ENCODE data around the gene TMTC3. TPM values are rescaled to one million over a fixed set of nuclear protein-coding genes. Genes with fewer than 3 reads are reported as not detected.

Gene TMTC3
- total RNA-seq (2022), result 19.0 and 22.2 TPM in 2 replicates
- percentile 72 among the genes with signal in this experiment for Bru-seq, nascent RNA
- BruChase-seq, experiment 1, labeled RNA remaining after a 6-hour chase, result percentile 92 among the genes with signal in this experiment
- BruChase-seq, experiment 2, labeled RNA remaining after a 2-hour chase, result percentile 84 among the genes with signal in this experiment
- long read RNA-seq, full-length matches to known transcripts, result 5 of 7 reads
- long read RNA-seq, partial matches to known transcripts, result 0 of 7 reads
- long read RNA-seq, other reads (novel, unspliced or antisense), result 2 of 7 reads

DNA sequence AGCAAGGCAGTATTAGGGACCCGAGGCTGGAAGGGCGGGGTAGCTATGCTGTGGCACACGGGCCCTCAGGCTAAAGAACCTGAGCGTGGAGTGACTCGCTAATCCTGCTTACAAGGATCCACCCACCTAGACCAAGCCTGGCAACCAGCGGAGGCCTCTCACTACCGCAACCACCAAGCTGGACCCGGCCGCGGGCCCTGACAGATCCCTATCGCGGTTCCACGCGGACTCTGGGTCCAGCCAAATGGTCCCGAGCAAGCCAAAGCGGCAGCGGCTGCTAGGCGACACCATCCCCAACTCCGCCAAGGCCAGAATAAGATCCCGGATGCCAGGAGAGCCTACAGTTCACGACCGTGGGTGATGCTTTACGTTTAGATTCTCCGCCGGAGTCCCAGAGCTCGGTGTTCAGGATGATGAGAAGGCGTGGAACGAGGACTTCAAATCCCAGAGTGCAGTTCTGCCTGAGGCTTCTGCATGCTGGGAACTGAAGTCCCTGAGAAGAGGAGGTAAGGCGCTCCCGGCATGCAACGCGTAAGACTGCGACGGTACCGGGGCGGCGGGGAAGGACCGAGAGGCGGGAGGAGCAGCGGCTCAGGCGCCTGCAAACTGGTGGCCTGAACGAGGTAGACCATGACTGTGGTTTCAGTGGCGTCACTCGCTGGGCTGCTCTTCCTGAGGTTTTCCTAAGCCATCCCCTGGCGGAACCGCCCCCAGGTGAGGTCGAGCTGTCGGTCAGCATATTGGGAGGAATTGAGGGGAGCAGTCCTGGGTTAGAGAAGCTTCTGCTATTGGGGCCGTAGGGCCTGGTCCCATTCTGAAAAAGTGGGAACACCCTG lies at the start of gene TMTC3, which contains the start of gene CEP290:
Gene TMTC3, plus strand, starts transcription at position 534 of the 836 bp plus-strand sequence. CDS start 6,009 bp downstream, outside the sequence.
Gene CEP290, minus strand, starts transcription at position 315 of the 836 bp plus-strand sequence. CDS start 781 bp downstream, outside the sequence.
- intact Hi-C loops (cut with micrococcal nuclease), result loop anchor here (10.0 kb wide), 1 partner anchor 1383 kb away; the partner anchor contains the start of genes GALNT4 and POC1B
- Mint-ChIP-seq H3K4me1 (ENCODE audit: insufficient read depth, unreplicated experiment) (peaks cover 38% of the 10 kb centered on the region), H3K27me3 (ENCODE audit: insufficient read depth, unreplicated experiment) (no peaks in the 10 kb centered on the region), H3K9me3 (ENCODE audit: unreplicated experiment) (no peaks in the 10 kb centered on the region), H3K27ac (ENCODE audit: low read depth, unreplicated experiment) (peak within 1 kb of the TSS; percentile 81), H3K4me3 (ENCODE audit: unreplicated experiment) (peak within 1 kb of the TSS; percentile 96), H3K36me3 (ENCODE audit: insufficient read depth, unreplicated experiment) (peaks cover 20% of the 10 kb centered on the region)
- ChIA-PET POLR2A (interaction anchor here (0.6 to 2.2 kb wide), 40 partner anchors 8 to 1210 kb away, joined by 3 to 18 read pairs (median 4); partner anchors contain the start of gene KITLG), CTCF (interaction anchor here (0.7 to 1.9 kb wide), 4 partner anchors 10 to 1950 kb away, joined by 3 to 9 read pairs (median 3); no protein-coding TSS in a partner anchor)
- no TSS peak for BruUV-seq (replicated peaks)
- peak; percentile 100 for DNase-seq (ENCODE audit: unreplicated experiment)
- TF ChIP-seq CTCF (IDR thresholded peaks at IDR 0.05; ENCODE audit: unreplicated experiment), result no peak

DNA sequence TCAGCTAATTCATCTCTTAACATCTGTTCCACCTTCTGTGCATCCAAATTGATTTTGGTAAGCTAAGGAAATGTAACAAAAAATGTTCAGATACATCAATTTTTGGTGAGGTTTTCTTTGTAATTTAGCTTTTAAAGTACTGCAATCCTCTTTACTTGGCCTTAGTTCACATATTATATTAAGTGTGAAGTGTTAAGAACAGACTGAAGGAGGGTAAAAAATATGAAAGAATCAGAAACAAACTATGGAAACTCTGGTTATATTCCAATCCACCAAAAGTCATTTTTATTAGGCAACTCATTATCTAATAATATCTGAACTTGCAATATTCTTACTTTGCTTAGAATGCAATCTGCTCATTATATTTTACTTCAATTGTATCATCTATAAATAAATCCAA lies 49.3 kb upstream of the TMTC3 start:
- Mint-ChIP-seq H3K4me3 (ENCODE audit: unreplicated experiment) (no peak overlapping the region), H3K36me3 (ENCODE audit: insufficient read depth, unreplicated experiment) (peaks cover 34% of the 10 kb centered on the region), H3K9me3 (ENCODE audit: unreplicated experiment) (no peaks in the 10 kb centered on the region), H3K27ac (ENCODE audit: low read depth, unreplicated experiment) (no peak overlapping the region), H3K4me1 (ENCODE audit: insufficient read depth, unreplicated experiment) (no peaks in the 10 kb centered on the region), H3K27me3 (ENCODE audit: insufficient read depth, unreplicated experiment) (no peaks in the 10 kb centered on the region)
- TF ChIP-seq CTCF (IDR thresholded peaks at IDR 0.05; ENCODE audit: unreplicated experiment), result no peak
- ChIA-PET POLR2A (no interaction called here), CTCF (no interaction called here)
- no peak for DNase-seq (ENCODE audit: unreplicated experiment)
- intact Hi-C loops (cut with micrococcal nuclease), result no loop called here
- BruUV-seq (replicated peaks), result no TSS peak

- Mint-ChIP-seq H3K4me1 (ENCODE audit: insufficient read depth, unreplicated experiment) (no peaks in the 10 kb centered on the region), H3K27me3 (ENCODE audit: insufficient read depth, unreplicated experiment) (no peaks in the 10 kb centered on the region), H3K36me3 (ENCODE audit: insufficient read depth, unreplicated experiment) (peaks cover 42% of the 10 kb centered on the region), H3K27ac (ENCODE audit: low read depth, unreplicated experiment) (no peak overlapping the region), H3K9me3 (ENCODE audit: unreplicated experiment) (no peaks in the 10 kb centered on the region), H3K4me3 (ENCODE audit: unreplicated experiment) (no peak overlapping the region)
- no peak for DNase-seq (ENCODE audit: unreplicated experiment)
- POLR2A ChIA-PET, result no interaction called here
- CTCF ChIA-PET, result no interaction called here
- no TSS peak for BruUV-seq (replicated peaks)
- no peak for TF ChIP-seq CTCF (IDR thresholded peaks at IDR 0.05; ENCODE audit: unreplicated experiment)
- intact Hi-C loops (cut with micrococcal nuclease), result no loop called here
Measured at GRCh38 chr12:88093573-88093972, 48.5 kb upstream of the TMTC3 start.

DNA sequence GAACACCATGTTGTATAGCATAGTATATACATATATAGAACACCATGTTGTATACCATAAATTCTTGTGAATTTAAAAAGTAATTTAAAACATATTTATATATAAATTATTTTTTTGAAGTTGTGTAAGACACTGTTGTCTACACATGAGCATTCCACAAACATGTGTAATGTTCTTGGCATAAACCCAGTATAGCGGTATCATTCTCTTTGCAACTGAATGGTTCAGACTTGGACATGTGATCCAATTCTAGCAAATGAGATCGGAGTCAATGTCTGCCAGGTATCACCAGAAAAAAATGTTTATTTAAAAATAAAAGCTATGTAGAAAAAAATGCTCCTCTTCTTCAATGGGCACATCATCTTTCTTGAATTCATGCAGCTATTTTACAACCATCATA lies 34.1 kb upstream of the TMTC3 start:
- Mint-ChIP-seq H3K36me3 (ENCODE audit: insufficient read depth, unreplicated experiment) (peaks cover 55% of the 10 kb centered on the region), H3K27ac (ENCODE audit: low read depth, unreplicated experiment) (no peak overlapping the region), H3K9me3 (ENCODE audit: unreplicated experiment) (no peaks in the 10 kb centered on the region), H3K4me3 (ENCODE audit: unreplicated experiment) (no peak overlapping the region), H3K4me1 (ENCODE audit: insufficient read depth, unreplicated experiment) (peaks cover 10% of the 10 kb centered on the region), H3K27me3 (ENCODE audit: insufficient read depth, unreplicated experiment) (no peaks in the 10 kb centered on the region)
- no peak for TF ChIP-seq CTCF (IDR thresholded peaks at IDR 0.05; ENCODE audit: unreplicated experiment)
- BruUV-seq (replicated peaks), result no TSS peak
- intact Hi-C loops (cut with micrococcal nuclease), result no loop called here
- DNase-seq (ENCODE audit: unreplicated experiment), result peak; percentile 41
- POLR2A ChIA-PET, result interaction anchor here (1.0 to 2.2 kb wide), 2 partner anchors 10 to 34 kb away, joined by 4 to 5 read pairs; partner anchors contain the start of genes CEP290 and TMTC3
- CTCF ChIA-PET, result interaction anchor here (0.5 to 0.7 kb wide), 4 partner anchors 41 to 885 kb away, joined by 3 to 4 read pairs (median 3); no protein-coding TSS in a partner anchor
